Neural cell (in vitro differentiated cells): ENCODE measurements around the gene KIRREL3. TPM values are rescaled to one million over a fixed set of nuclear protein-coding genes. Genes with fewer than 3 reads are reported as not detected.

Source experiments
- H2AFZ ChIP-seq: fragments of 200-600, 300-800 bp; sonication (generic), shearing (Covaris generic); 2 replicates; pipeline ENCODE4 v1.6.0; 2014; ENCODE audit warnings: low read depth, mild to moderate bottlenecking, antibody characterized with exemption, low read length, moderate library complexity
- H3F3A ChIP-seq: fragments of 200-600 bp; shearing (Covaris generic); 2 replicates; pipeline ENCODE4 v1.6.1; 2016; ENCODE audit warnings: mild to moderate bottlenecking, moderate library complexity, mixed read lengths, antibody characterized with exemption, low read length; ENCODE audit not compliant: insufficient read depth, poor library complexity, severe bottlenecking
- H3K27ac ChIP-seq: fragments of 200-600, 300-800 bp; sonication (generic), shearing (Covaris generic); 2 replicates; pipeline ENCODE4 v1.5.1; 2014; ENCODE audit warnings: mild to moderate bottlenecking, low read length, moderate library complexity
- H3K27me3 ChIP-seq: fragments of 300-800, 200-600 bp; sonication (generic), shearing (Covaris generic); 2 replicates; pipeline ENCODE4 v1.6.0; 2014; ENCODE audit warnings: mild to moderate bottlenecking, low read depth, low read length, moderate library complexity; ENCODE audit not compliant: insufficient read depth
- H3K36me3 ChIP-seq: fragments of 300-800, 200-600 bp; sonication (generic), shearing (Covaris generic); 2 replicates; pipeline ENCODE4 v1.5.1; 2014; ENCODE audit warnings: mild to moderate bottlenecking, antibody characterized with exemption, low read length, moderate library complexity; ENCODE audit not compliant: insufficient read depth
- H3K4me2 ChIP-seq: fragments of 300-800, 200-600 bp; sonication (generic), shearing (Covaris generic); 2 replicates; pipeline ENCODE4 v1.6.0; 2014; ENCODE audit warnings: mild to moderate bottlenecking, low read length
- H3K4me3 ChIP-seq: fragments of 300-800, 200-600 bp; sonication (generic), shearing (Covaris generic); 2 replicates; pipeline ENCODE4 v1.5.1; 2014; ENCODE audit warnings: mild to moderate bottlenecking, low read length, moderate library complexity
- H3K79me2 ChIP-seq: fragments of 200-600 bp; shearing (Covaris generic); replicated peaks from 2 replicates; pipeline ENCODE4 v1.6.0; 2014; ENCODE audit warnings: mild to moderate bottlenecking, low read length, moderate library complexity; ENCODE audit not compliant: insufficient read depth
- H3K9ac ChIP-seq: fragments of 300-800, 200-600 bp; sonication (generic), shearing (Covaris generic); 2 replicates; pipeline ENCODE4 v1.6.1; 2016; ENCODE audit warnings: mild to moderate bottlenecking, low read length, mixed read lengths
- H3K9me2 ChIP-seq: fragments of 200-600 bp; shearing (Covaris generic); 2 replicates; pipeline ENCODE4 v1.6.1; 2016; ENCODE audit warnings: mild to moderate bottlenecking, low read length, mixed read lengths; ENCODE audit not compliant: insufficient read depth
- H3K9me3 ChIP-seq: fragments of 200-600, 300-800 bp; sonication (generic), shearing (Covaris generic); 2 replicates; pipeline ENCODE4 v1.6.1; 2016; ENCODE audit warnings: mild to moderate bottlenecking, mixed run types, low read length, moderate library complexity, mixed read lengths
- H4K20me1 ChIP-seq: fragments of 200-600 bp; shearing (Covaris generic); 2 replicates; pipeline ENCODE4 v1.6.1; 2016; ENCODE audit warnings: mild to moderate bottlenecking, mixed run types; ENCODE audit not compliant: insufficient read depth
- EP300 ChIP-seq: fragments of 450-650 bp; conservative IDR thresholded peaks from 2 replicates; pipeline ENCODE4 v1.6.1; 2014; ENCODE audit warnings: antibody characterized with exemption, mild to moderate bottlenecking, moderate library complexity; ENCODE audit not compliant: poor library complexity, severe bottlenecking
- EZH2 ChIP-seq: fragments of 200-600, 300-800 bp; shearing (Covaris generic), sonication (generic); IDR thresholded peaks from 2 replicates; pipeline ENCODE4 v1.6.1; 2014; ENCODE audit warnings: antibody characterized with exemption, low read length, borderline replicate concordance, mild to moderate bottlenecking; ENCODE audit not compliant: insufficient read depth, poor library complexity, severe bottlenecking
- MXI1 ChIP-seq: fragments of 450-650 bp; conservative IDR thresholded peaks from 2 replicates; pipeline ENCODE4 v1.6.1; 2014; ENCODE audit warnings: antibody characterized with exemption, mild to moderate bottlenecking; ENCODE audit not compliant: poor library complexity, severe bottlenecking
- POLR2AphosphoS5 ChIP-seq: IDR thresholded peaks from 2 replicates; pipeline ENCODE4 v1.6.1; 2012
- RAD21 ChIP-seq: fragments of 450-650 bp; conservative IDR thresholded peaks from 2 replicates; pipeline ENCODE4 v1.6.1; 2014; ENCODE audit warnings: antibody characterized with exemption, mild to moderate bottlenecking, moderate library complexity
- REST ChIP-seq: IDR thresholded peaks from 2 replicates; pipeline ENCODE4 v1.6.1; 2012; ENCODE audit warnings: borderline replicate concordance
- SMC3 ChIP-seq: fragments of 450-650 bp; conservative IDR thresholded peaks from 2 replicates; pipeline ENCODE4 v1.6.1; 2014; ENCODE audit warnings: antibody characterized with exemption, mild to moderate bottlenecking, moderate library complexity; ENCODE audit not compliant: poor library complexity
- TAF1 ChIP-seq: IDR thresholded peaks from 2 replicates; pipeline ENCODE4 v1.6.1; 2012; ENCODE audit warnings: low read depth
- polyA plus RNA-seq: library from polyadenylated mRNA; depleted of rRNA; stranded (reverse); fragments of >200 nt; gene quantifications from 2 replicates; pipeline ENCODE4 v1.2.3, GENCODE V29; 2014
- TF ChIP-seq, protein P1 (sequence below): fragments of 450-650 bp; IDR thresholded peaks from 2 replicates; pipeline ENCODE4 v1.5.1; 2014; ENCODE audit warnings: antibody characterized with exemption, mild to moderate bottlenecking, moderate library complexity; ENCODE audit not compliant: poor library complexity, severe bottlenecking

Gene KIRREL3
- polyA plus RNA-seq, 1 donor from 2014 or later, result 23.8 TPM

DNA sequence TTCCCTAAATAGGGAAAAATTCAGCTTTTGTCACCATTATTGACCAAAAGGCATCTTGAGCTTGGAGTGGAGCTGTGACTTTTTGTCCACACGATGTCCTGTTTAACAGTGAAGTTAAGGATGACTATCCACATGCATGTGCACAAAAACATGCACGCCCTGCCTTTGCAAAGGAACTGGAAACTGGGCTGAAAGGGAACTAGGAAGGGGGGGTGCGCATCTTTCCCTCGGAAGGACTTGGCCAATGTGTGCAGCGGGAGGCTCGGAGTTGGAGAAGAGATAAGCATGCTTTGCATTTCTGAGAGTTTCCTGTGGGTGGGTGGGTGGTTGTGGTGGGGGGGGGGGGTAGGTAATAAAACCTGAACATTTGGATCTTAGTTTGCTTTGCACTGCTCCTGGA, 411 bp upstream of the KIRREL3 start:
- peak overlapping the region; percentile 75 for H3K4me3 ChIP-seq
- H3K27me3 ChIP-seq, result peaks cover 19% of the 10 kb centered on the region
- no peak overlapping the region for H2AFZ ChIP-seq
- no peaks in the 10 kb centered on the region for H3K9me3 ChIP-seq
- H3F3A ChIP-seq, result no peaks in the 10 kb centered on the region
- no peak for TF ChIP-seq SMC3
- peak; percentile 1 for TF ChIP-seq REST
- H4K20me1 ChIP-seq, result no peaks in the 10 kb centered on the region
- H3K9me2 ChIP-seq, result no peaks in the 10 kb centered on the region
- peak overlapping the region; percentile 73 for H3K9ac ChIP-seq
- peak overlapping the region; percentile 92 for H3K4me2 ChIP-seq
- H3K79me2 ChIP-seq, result peaks cover 3% of the 10 kb centered on the region
- H3K36me3 ChIP-seq, result no peaks in the 10 kb centered on the region
- peak overlapping the region; percentile 57 for H3K27ac ChIP-seq

DNA sequence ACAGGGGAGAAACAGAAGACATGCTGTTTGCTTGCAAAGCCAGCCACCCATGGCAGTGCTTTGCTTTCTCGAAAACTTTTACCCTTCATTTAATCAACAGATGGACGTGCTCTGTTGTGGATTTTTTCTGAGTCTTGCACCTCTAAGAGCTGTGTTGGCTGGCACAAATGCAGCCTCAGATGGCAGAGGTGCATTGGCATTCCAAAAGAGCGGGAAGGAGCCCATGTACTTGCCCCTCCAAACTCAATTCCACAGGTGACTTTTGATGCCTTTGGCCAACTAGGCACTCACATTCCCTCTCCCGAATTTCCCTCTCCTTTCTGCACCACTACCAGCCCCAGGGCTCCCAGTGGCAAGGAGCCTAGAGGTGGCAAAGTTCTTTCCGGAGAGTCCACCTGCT, 1.2 kb downstream of the KIRREL3 start:
- Histone ChIP-seq H3K4me2 (peak overlapping the region; percentile 92), H2AFZ (no peak overlapping the region), H4K20me1 (no peaks in the 10 kb centered on the region), H3K9me3 (no peaks in the 10 kb centered on the region), H3F3A (no peaks in the 10 kb centered on the region), H3K4me3 (peak overlapping the region; percentile 75), H3K79me2 (peaks cover 3% of the 10 kb centered on the region), H3K36me3 (no peaks in the 10 kb centered on the region), H3K9me2 (no peaks in the 10 kb centered on the region), H3K27me3 (peaks cover 19% of the 10 kb centered on the region), H3K27ac (no peak overlapping the region), H3K9ac (peak overlapping the region; percentile 73)
- no peak for TF ChIP-seq EZH2
- no peak for TF ChIP-seq SMC3
- TF ChIP-seq POLR2AphosphoS5, result no peak
- no peak for TF ChIP-seq MXI1
- no peak for TF ChIP-seq TAF1

- Histone ChIP-seq H4K20me1 (no peaks in the 10 kb centered on the region), H3K36me3 (no peaks in the 10 kb centered on the region), H3K27ac (no peak overlapping the region), H3K4me3 (peak overlapping the region; percentile 75), H3K4me2 (peak overlapping the region; percentile 38), H3K79me2 (peaks cover 3% of the 10 kb centered on the region), H3K9ac (no peak overlapping the region), H3K9me2 (no peaks in the 10 kb centered on the region), H2AFZ (no peak overlapping the region), H3K27me3 (peaks cover 16% of the 10 kb centered on the region), H3K9me3 (no peaks in the 10 kb centered on the region), H3F3A (no peaks in the 10 kb centered on the region)
- no peak for TF ChIP-seq RAD21
- no peak for TF ChIP-seq REST
- no peak for TF ChIP-seq SMC3
- TF ChIP-seq MXI1, result no peak
- no peak for TF ChIP-seq POLR2AphosphoS5
- TF ChIP-seq EP300, result no peak
- no peak for TF ChIP-seq TAF1
- no peak for TF ChIP-seq EZH2
- TF ChIP-seq, protein P1, sequence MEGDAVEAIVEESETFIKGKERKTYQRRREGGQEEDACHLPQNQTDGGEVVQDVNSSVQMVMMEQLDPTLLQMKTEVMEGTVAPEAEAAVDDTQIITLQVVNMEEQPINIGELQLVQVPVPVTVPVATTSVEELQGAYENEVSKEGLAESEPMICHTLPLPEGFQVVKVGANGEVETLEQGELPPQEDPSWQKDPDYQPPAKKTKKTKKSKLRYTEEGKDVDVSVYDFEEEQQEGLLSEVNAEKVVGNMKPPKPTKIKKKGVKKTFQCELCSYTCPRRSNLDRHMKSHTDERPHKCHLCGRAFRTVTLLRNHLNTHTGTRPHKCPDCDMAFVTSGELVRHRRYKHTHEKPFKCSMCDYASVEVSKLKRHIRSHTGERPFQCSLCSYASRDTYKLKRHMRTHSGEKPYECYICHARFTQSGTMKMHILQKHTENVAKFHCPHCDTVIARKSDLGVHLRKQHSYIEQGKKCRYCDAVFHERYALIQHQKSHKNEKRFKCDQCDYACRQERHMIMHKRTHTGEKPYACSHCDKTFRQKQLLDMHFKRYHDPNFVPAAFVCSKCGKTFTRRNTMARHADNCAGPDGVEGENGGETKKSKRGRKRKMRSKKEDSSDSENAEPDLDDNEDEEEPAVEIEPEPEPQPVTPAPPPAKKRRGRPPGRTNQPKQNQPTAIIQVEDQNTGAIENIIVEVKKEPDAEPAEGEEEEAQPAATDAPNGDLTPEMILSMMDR, result no peak
These were observed 2.9 kb downstream of the KIRREL3 start for GRCh38 chr11:126997641-126998040.
